Globus pallidus (tissue), 1 donor: ENCODE results near the gene MOSPD3.

Experiments used
- DNase-seq: peaks from one replicate; pipeline ENCODE4 v3.0.0-alpha.2; 2015; ENCODE audit warnings: low spot score

Gene MOSPD3

GRCh38 chr7:100575746-100576383 lies 36.5 kb upstream of the MOSPD3 start:
- DNase-seq = no peak

DNA sequence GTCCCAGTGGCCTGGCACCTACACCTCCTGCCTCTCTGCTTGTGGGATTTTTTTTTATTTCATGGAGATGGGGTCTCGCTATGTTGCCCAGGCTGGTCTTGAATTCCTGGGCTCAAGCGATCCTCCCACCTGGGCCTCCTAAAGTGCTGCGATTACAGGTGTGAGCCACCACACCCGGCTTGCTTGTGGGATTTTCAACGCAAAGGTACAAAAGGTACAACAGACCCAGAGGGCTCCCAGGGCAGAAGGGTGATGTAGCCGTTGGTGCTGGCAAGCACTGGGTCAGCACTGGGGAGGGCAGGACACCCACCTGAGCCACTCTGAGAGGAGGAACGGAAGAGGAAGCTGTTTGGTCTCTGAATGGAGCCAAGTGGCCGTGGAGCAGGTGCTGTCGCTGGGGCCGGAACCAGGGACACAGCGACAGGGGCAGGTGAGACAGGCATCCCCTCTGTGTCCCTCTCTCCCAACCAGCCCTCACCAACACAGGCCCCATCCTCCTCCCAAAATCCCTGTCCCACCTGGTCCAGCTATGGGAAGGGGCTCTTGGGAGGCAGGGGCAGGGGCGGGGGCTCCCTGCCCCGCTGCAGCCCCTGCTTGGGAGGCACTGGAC lies 35.9 kb upstream of the MOSPD3 start:
- DNase-seq = no peak

GRCh38 chr7:100577103-100577502 lies 35.2 kb upstream of the MOSPD3 start:
- no peak for DNase-seq

- no peak for DNase-seq
Observed at GRCh38 chr7:100577507-100577906, 34.8 kb upstream of the MOSPD3 start.

- no peak for DNase-seq
Observed at GRCh38 chr7:100578246-100579183, 33.8 kb upstream of the MOSPD3 start.

DNA sequence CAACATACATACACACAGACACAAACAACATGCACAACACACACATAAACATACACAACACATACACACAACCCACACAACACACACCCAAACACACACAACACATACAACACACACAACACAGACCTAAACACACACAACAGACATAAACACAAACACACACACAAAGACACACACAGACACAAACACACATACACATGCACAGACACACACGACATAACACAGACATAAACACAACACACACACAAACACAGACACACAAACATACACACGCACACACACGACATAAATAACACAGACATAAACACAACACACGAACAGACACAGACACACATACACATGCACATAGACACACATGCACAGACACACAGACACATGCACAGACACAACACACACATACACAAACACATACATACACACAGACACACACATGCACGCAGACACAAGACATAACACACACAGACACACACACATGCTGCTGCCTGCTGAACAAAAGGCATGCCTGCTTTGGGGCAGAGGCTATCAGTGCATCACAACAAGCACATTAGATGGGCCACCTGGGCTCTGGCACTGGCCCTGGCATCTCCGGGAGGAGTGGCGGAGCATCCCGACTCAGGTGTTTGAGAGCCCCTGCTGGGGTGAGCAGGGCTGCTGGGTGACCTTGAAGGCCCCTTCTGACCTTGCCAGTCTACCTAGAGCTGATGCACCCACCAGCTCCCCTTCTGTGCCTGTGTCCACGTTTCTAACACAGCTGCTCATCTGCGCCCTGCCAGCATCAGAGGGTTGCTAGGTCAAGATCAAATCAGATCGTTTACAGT lies 31.7 kb upstream of the MOSPD3 start:
- DNase-seq = no peak

- DNase-seq = no peak
Observed at GRCh38 chr7:100582041-100582579, 30.2 kb upstream of the MOSPD3 start.

DNA sequence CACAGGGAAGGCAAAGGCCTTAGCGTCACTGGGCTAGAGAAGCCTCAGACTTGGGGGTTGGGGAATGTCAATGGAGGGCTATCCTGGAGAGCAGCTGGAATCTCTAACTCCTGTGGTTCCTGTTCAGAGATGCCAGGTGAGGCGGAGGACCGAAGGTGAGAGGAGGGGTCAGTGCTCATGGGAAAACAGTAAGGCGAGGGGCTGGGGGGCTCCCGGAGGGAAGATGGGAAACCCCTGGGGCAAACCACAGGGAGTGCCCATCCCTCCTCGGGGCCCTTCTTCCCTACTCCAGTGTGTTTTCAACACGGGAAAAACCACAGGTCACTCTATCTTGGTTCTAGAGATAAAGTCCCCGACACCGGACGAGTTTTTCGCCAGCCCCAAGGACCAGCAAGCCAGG lies 29.7 kb upstream of the MOSPD3 start:
- no peak for DNase-seq

- DNase-seq = peak; percentile 54
Observed at GRCh38 chr7:100583132-100584053, 28.9 kb upstream of the MOSPD3 start.

- DNase-seq = no peak
Observed at GRCh38 chr7:100584054-100584682, 28.2 kb upstream of the MOSPD3 start.

- DNase-seq = no peak
Observed at GRCh38 chr7:100584683-100585510, 27.4 kb upstream of the MOSPD3 start.

- no peak for DNase-seq
Observed at GRCh38 chr7:100585511-100586265, 26.7 kb upstream of the MOSPD3 start, which contains the start of gene LRCH4. LRCH4 (minus strand) TSS chr7:100586129; CDS start chr7:100586100, 29 bp downstream.

DNA sequence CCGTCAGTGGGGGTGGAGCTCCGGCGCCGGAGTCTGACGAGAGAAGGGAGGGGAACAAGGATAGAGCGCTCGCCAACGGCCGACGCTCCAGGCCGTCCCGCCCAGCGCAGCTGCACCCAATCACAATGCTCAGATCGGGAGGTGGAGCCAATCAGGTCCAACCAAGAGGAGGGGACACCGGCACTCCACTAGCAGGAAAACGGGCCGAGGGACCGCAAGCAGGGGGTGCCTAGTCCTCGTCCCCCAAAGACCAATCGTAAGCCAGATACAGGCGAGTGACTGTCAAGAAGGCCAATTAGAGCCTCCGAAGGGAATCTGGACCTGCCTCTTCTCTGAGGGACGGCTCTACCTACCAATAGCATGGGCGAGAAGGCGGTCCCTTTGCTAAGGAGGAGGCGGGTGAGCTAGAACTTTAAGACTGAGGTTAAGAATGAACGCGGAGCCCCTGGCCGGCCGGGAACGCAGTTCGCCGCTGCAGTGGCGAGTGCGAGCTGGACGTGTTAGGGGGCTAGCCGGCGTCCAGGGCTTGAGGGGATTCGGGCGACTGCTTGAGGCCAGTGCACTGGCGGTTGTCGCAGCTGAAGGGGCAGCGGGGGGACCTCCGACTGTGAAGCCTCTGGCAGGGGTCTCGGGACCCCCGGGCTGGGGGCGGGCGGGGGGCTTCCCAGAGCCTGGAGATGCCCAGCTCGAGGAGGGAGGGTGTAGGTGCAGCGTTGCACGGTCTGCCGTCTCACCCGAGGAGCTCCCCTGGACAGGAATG lies 25.9 kb upstream of the MOSPD3 start, which contains the start of gene FBXO24:
TSS of gene FBXO24 (plus strand) at position 63 of the 760 bp plus-strand sequence. CDS start at position 361, 298 bp downstream.
- DNase-seq = peak; percentile 100

DNA sequence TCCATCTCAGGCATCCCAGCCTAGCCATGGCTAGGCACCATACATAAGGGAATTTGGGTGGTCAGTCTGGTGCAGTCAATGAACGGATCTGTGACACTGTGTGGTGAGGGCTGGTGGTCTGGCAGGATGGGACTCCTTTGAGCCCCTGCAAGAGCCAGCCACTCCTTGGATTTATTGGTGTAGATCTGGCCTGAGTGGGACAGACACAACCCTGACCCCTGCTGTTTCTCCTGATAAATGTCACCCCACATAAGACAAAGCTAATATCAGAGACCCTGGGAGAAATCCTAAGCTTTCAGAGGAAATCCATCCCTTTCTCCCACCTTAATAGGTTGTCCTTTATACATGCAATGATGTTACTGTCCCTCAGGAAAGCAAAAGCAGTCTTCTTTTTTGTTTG lies 23.9 kb upstream of the MOSPD3 start:
- no peak for DNase-seq

- no peak for DNase-seq
Observed at GRCh38 chr7:100589341-100589947, 22.9 kb upstream of the MOSPD3 start.

GRCh38 chr7:100590077-100590737 lies 22.1 kb upstream of the MOSPD3 start:
- DNase-seq = no peak
